K562 (cell line): ENCODE measurements around the gene BNIP3. TPM values are rescaled to one million over a fixed set of nuclear protein-coding genes. Genes with fewer than 3 reads are reported as not detected.
A peak's percentile ranks its signal among the peaks of the same experiment; 100 is the strongest.

ENCODE experiments used
- ATAC-seq: fragments of 200-7000 bp; cut with Tn5 transposase; 3 replicates; pipeline ENCODE4 v1.9.1; 2020; ENCODE audit warnings: moderate library complexity
- BruUV-seq: library from RNA; stranded (reverse); fragments of 400-500 nt; replicated peaks from 2 replicates; lab custom pipeline; 2021; lab: Mats Ljungman, UMichigan
- CTCF ChIA-PET: fragments of 300-600 bp; formaldehyde crosslinking; extraction: SDS; loops from one replicate; lab custom pipeline; 2021; ENCODE audit warnings: low intra/inter-chr PET ratio; lab: Yijun Ruan, JAX
- POLR2A ChIA-PET: fragments of 300-600, 350-650 bp; sonication (Branson Sonifier 250); formaldehyde crosslinking; extraction: SDS; loops from one replicate; lab custom pipeline; 2021; ENCODE audit warnings: antibody characterized with exemption, inconsistent platforms; lab: Yijun Ruan, JAX
- DNase-seq, 4 experiments: peaks; one replicate each; pipeline versions ENCODE4 v3.0.0 to v3.0.0-alpha.2; 2011 to 2018; ENCODE audit warnings: low spot score in 3 of 4, mixed read lengths in 3 of 4; ENCODE audit errors: extremely low read depth in 1 of 4
- FAIRE-seq: peaks from 2 replicates; lab custom pipeline; 2011; peaks lifted over from hg19 to GRCh38; lab: Jason Lieb, UNC
- H2AFZ ChIP-seq: 2 replicates; pipeline ENCODE4 v1.6.0; 2011; ENCODE audit warnings: low read depth, low read length, control low read depth, inconsistent platforms
- H3K27ac ChIP-seq: fragments of 200-600 bp; 3 replicates; pipeline ENCODE4 v1.8.0; 2011; ENCODE audit warnings: low read depth, mild to moderate bottlenecking, control low read depth, inconsistent platforms, low read length, moderate library complexity, mixed read lengths; ENCODE audit errors: extremely low read depth
- H3K27me3 ChIP-seq, 2 experiments: fragments of 300-600 bp in 1 of 2; 2 replicates in 1 of 2; 3 replicates in 1 of 2; pipeline versions ENCODE4 v1.6.0 to v1.8.0; 2011; ENCODE audit warnings: inconsistent platforms in 2 of 2, low read length in 2 of 2, mild to moderate bottlenecking in 1 of 2, mixed read lengths in 1 of 2, moderate library complexity in 1 of 2; ENCODE audit not compliant: control insufficient read depth in 2 of 2, insufficient read depth in 2 of 2
- H3K36me3 ChIP-seq: fragments of 300-600 bp; 3 replicates; pipeline ENCODE4 v1.8.0; 2011; ENCODE audit warnings: mild to moderate bottlenecking, low read length, inconsistent platforms; ENCODE audit not compliant: control insufficient read depth, insufficient read depth
- H3K4me1 ChIP-seq, 2 experiments: fragments of 200-600 bp in 1 of 2; replicated peaks in 1 of 2; 2 replicates in 1 of 2; 3 replicates in 1 of 2; pipeline versions ENCODE4 v1.5.1 to v1.8.0; 2011; ENCODE audit warnings: inconsistent platforms in 2 of 2, low read length in 2 of 2, mild to moderate bottlenecking in 1 of 2, mixed read lengths in 1 of 2, moderate library complexity in 1 of 2; ENCODE audit not compliant: control insufficient read depth in 2 of 2, insufficient read depth in 2 of 2
- H3K4me2 ChIP-seq: 2 replicates; pipeline ENCODE4 v1.6.1; 2011; ENCODE audit warnings: low read length, control low read depth, inconsistent platforms, mixed read lengths; ENCODE audit not compliant: insufficient read depth
- H3K4me3 ChIP-seq: fragments of 200-600 bp; sonication (generic), shearing (Covaris generic); 2 replicates; pipeline ENCODE4 v1.5.1; 2016; ENCODE audit warnings: control low read depth, inconsistent platforms
- H3K79me2 ChIP-seq: fragments of 200-600 bp; 3 replicates; pipeline ENCODE4 v1.8.0; 2011; ENCODE audit warnings: low read length, inconsistent platforms; ENCODE audit not compliant: control insufficient read depth, insufficient read depth
- H3K9ac ChIP-seq, 2 experiments: 2 replicates each; pipeline versions ENCODE4 v1.6.0 to v1.6.1; 2011; ENCODE audit warnings: low read depth in 2 of 2, low read length in 2 of 2, control low read depth in 1 of 2, inconsistent platforms in 1 of 2, mild to moderate bottlenecking in 1 of 2, mixed read lengths in 1 of 2; ENCODE audit not compliant: insufficient read depth in 1 of 2
- H3K9me1 ChIP-seq: one replicate; pipeline ENCODE4 v1.6.0; 2011; ENCODE audit warnings: inconsistent platforms, mild to moderate bottlenecking, low read length, moderate library complexity; ENCODE audit not compliant: control insufficient read depth, insufficient read depth
- H3K9me3 ChIP-seq: replicated peaks from 2 replicates; pipeline ENCODE4 v1.5.1; 2011; ENCODE audit warnings: low read depth, low read length, inconsistent platforms; ENCODE audit not compliant: control insufficient read depth, insufficient read depth
- H4K20me1 ChIP-seq: replicated peaks from 2 replicates; pipeline ENCODE4 v1.6.1; 2011; ENCODE audit warnings: low read length, inconsistent platforms, mixed read lengths; ENCODE audit not compliant: control insufficient read depth, insufficient read depth
- ARNT ChIP-seq, 2 experiments: fragments of 450-650 bp; IDR thresholded peaks; 2 replicates each; pipeline ENCODE4 v1.6.1; 2016; ENCODE audit warnings: mild to moderate bottlenecking in 1 of 2
- MXI1 ChIP-seq: IDR thresholded peaks from 2 replicates; pipeline ENCODE4 v1.6.1; 2011; ENCODE audit warnings: low read depth, mild to moderate bottlenecking, improper control_type of control experiment, low read length
- NFIC ChIP-seq: fragments of 450-650 bp; IDR thresholded peaks from 2 replicates; pipeline ENCODE4 v1.6.1; 2017; ENCODE audit warnings: mild to moderate bottlenecking, inconsistent platforms
- PCBP2 ChIP-seq: fragments of 200-400 bp; formaldehyde crosslinking; IDR thresholded peaks from 2 replicates; pipeline ENCODE4 v1.6.1; 2018; ENCODE audit warnings: low read length, low read depth, mild to moderate bottlenecking, moderate library complexity; ENCODE audit not compliant: poor library complexity, severe bottlenecking
- SIN3A ChIP-seq, 2 experiments: fragments of 150-350 bp in 1 of 2; IDR thresholded peaks; 2 replicates each; pipeline ENCODE4 v1.6.1; 2011 to 2016; ENCODE audit warnings: borderline replicate concordance in 2 of 2, low read depth in 2 of 2, low read length in 2 of 2, mild to moderate bottlenecking in 2 of 2, moderate library complexity in 2 of 2; ENCODE audit not compliant: control insufficient read depth in 1 of 2
- SLC30A9 ChIP-seq: fragments of 250-450 bp; sonication (Bioruptor Pico); IDR thresholded peaks from 2 replicates; pipeline ENCODE4 v1.8.0; 2022; ENCODE audit warnings: mild to moderate bottlenecking, moderate library complexity
- ZNF354B ChIP-seq: fragments of 250-450 bp; sonication (Bioruptor Pico); IDR thresholded peaks from 2 replicates; pipeline ENCODE4 v1.4.0; 2020
- ZNF41 ChIP-seq: fragments of 250-450 bp; sonication (Bioruptor Pico); conservative IDR thresholded peaks from 2 replicates; pipeline ENCODE4 v1.4.0; 2020; ENCODE audit warnings: mild to moderate bottlenecking
- WGBS: fragments of 100-300 bp; shearing (Covaris generic); methylation state at CpG from one replicate; pipeline ENCODE4 v1.1.6; 2016; ENCODE audit warnings: low coverage, mixed read lengths; ENCODE audit not compliant: insufficient coverage; ENCODE audit errors: missing lambda C conversion rate; 5-methylcytosine and 5-hydroxymethylcytosine counted together
- in situ Hi-C: fragments of 300-500 bp; cut with MboI; formaldehyde crosslinking; loops from 4 replicates; pipeline ENCODE4 v1.15.0; 2018; ENCODE audit warnings: inconsistent platforms, mixed read lengths
- intact Hi-C: fragments of 100-400 bp; cut with micrococcal nuclease; formaldehyde crosslinking; loops from 2 replicates; pipeline ENCODE4 v1.14.2; 2022
- polyA plus RNA-seq, 8 experiments: library from polyadenylated mRNA; depleted of rRNA in 4 of 8; stranded (reverse) in 5 of 8; unstranded in 3 of 8; fragments of >200 nt; fragmentation: Nextera tagmentation in 2 of 8; fragmentation: Illumina TruSeq in 1 of 8; extraction: Ambion mirVana in 2 of 8; extraction: Trizol in 1 of 8; gene quantifications; 2 replicates each; pipeline versions ENCODE4 v1.2.1 to v1.2.3, GENCODE V29; 2011 to 2014; ENCODE audit warnings: inconsistent platforms in 1 of 8, missing spikeins in 1 of 8
- total RNA-seq, 7 experiments: library from RNA; depleted of rRNA in 6 of 7; stranded (reverse); fragments of >200 nt in 6 of 7; fragmentation: Illumina TruSeq in 2 of 7; extraction: Trizol in 2 of 7; gene quantifications; 2 replicates each; pipeline versions ENCODE4 v1.2.1 to v1.2.3, GENCODE V29; 2011 to 2021; ENCODE audit warnings: low replicate concordance in 1 of 7
- TF ChIP-seq, protein P1 (sequence below): sonication (generic); IDR thresholded peaks from 2 replicates; pipeline ENCODE4 v1.6.1; 2016
- TF ChIP-seq, protein P2 (sequence below): fragments of 250-450 bp; sonication (Bioruptor Pico); IDR thresholded peaks from 2 replicates; pipeline ENCODE4 v1.8.0; 2021; ENCODE audit warnings: mild to moderate bottlenecking, moderate library complexity
- TF ChIP-seq, protein P3 (sequence below): fragments of 450-650 bp; IDR thresholded peaks from 2 replicates; pipeline ENCODE4 v1.6.1; 2017; ENCODE audit warnings: mild to moderate bottlenecking, moderate library complexity
- TF ChIP-seq, protein P4 (sequence below): sonication (generic); formaldehyde crosslinking; IDR thresholded peaks from 2 replicates; pipeline ENCODE4 v1.8.0; 2022; ENCODE audit warnings: missing genetic modification reagents, mild to moderate bottlenecking, moderate library complexity, borderline replicate concordance
- TF ChIP-seq, protein P5 (sequence below), 2 experiments: fragments of 450-650 bp; conservative IDR thresholded peaks; 2 replicates each; pipeline ENCODE4 v1.6.1; 2017; ENCODE audit warnings: mild to moderate bottlenecking in 2 of 2, moderate library complexity in 2 of 2
- TF ChIP-seq, protein P6 (sequence below): sonication (generic); formaldehyde crosslinking; IDR thresholded peaks from 2 replicates; pipeline ENCODE4 v1.8.0; 2022; ENCODE audit warnings: missing genetic modification reagents, mild to moderate bottlenecking, borderline replicate concordance

The BNIP3 gene
- total and polyA plus RNA-seq, 9 of the 15 experiments (the other 6 are each of a cell fraction or from before 2014, with no cell fraction given), result 9.2 to 119 (median 42.2) TPM

DNA sequence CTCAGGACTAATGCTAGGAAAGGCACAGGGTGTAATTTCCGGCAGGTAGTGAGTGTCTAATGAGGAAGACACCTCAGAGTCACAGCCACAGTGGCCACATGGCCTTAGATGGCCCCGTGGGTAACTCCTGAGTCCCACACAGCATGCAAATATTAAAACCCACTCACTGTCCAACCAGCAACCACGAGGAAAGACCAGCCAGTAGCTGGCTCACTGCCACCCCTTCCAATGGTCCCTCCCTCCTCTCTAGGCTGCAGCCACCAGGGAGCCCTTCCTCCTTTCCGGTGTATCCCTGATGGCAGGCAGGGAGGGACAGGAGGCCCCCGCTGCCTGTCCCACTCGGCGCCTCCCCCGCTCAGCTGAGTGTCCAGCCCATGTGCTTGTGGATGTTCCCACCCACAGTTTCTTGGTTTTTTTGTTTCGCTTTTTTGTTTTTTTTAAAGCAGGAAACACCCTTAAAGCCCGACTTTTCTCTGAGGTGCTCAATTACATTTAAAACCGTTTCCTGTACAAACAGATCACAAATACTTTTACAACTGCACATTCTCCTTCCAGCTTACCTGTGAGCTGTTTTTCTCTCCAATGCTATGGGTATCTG, 9.2 kb downstream of the BNIP3 start:
- H3K36me3 ChIP-seq, result peaks cover 85% of the 10 kb centered on the region; the same call in 2 of the 3 replicates
- H3K79me2 ChIP-seq, result peaks cover 58% of the 10 kb centered on the region
- H3K27ac ChIP-seq, result no peak overlapping the region
- peaks cover 4% of the 10 kb centered on the region for H3K9me1 ChIP-seq
- ChIA-PET CTCF (no interaction called here), POLR2A (interaction anchor here (0.9 to 1.3 kb wide), 2 partner anchors 10 to 29 kb away, joined by 3 to 5 read pairs; no protein-coding TSS in a partner anchor)
- no peak overlapping the region for H3K9ac ChIP-seq
- H3K9me3 ChIP-seq, result no peaks in the 10 kb centered on the region
- intact Hi-C loops, result no loop called here
- no peak for FAIRE-seq
- ATAC-seq, result peak; percentile 88
- H3K4me3 ChIP-seq, result no peak overlapping the region
- no peak overlapping the region for H3K4me2 ChIP-seq
- H4K20me1 ChIP-seq, result peaks cover 33% of the 10 kb centered on the region
- H3K4me1 ChIP-seq, result peaks cover 3 to 7% of the 10 kb centered on the region in 2 experiments; a peak in 4 of 5 replicates
- H3K27me3 ChIP-seq, result no peaks in the 10 kb centered on the region
- peak; percentile 35 to 54 (median 50) for DNase-seq
- 33% methylated on average over 10 of the region's 11 CpGs for WGBS
- no TSS peak for BruUV-seq
- in situ Hi-C loops, result no loop called here
- no peak overlapping the region for H2AFZ ChIP-seq
- TF ChIP-seq ZNF41 (CRISPR knock-in tag) (no peak), SIN3A (IDR thresholded peaks at IDR 0.05; ENCODE audit: borderline replicate concordance in 2 of 2, control insufficient read depth in 1 of 2, low read depth in 2 of 2, low read length in 2 of 2) (peak in 1 of 2 experiments; percentile 30; a peak in 1 of 4 replicates), ARNT (IDR thresholded peaks at IDR 0.05) (no peak), SLC30A9 (CRISPR knock-in tag) (no peak), MXI1 (no peak), NFIC (peak; percentile 60), PCBP2 (no peak), ZNF354B (CRISPR knock-in tag) (no peak)
- TF ChIP-seq, protein P1, sequence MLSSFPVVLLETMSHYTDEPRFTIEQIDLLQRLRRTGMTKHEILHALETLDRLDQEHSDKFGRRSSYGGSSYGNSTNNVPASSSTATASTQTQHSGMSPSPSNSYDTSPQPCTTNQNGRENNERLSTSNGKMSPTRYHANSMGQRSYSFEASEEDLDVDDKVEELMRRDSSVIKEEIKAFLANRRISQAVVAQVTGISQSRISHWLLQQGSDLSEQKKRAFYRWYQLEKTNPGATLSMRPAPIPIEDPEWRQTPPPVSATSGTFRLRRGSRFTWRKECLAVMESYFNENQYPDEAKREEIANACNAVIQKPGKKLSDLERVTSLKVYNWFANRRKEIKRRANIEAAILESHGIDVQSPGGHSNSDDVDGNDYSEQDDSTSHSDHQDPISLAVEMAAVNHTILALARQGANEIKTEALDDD, result no peak
- TF ChIP-seq, protein P2, sequence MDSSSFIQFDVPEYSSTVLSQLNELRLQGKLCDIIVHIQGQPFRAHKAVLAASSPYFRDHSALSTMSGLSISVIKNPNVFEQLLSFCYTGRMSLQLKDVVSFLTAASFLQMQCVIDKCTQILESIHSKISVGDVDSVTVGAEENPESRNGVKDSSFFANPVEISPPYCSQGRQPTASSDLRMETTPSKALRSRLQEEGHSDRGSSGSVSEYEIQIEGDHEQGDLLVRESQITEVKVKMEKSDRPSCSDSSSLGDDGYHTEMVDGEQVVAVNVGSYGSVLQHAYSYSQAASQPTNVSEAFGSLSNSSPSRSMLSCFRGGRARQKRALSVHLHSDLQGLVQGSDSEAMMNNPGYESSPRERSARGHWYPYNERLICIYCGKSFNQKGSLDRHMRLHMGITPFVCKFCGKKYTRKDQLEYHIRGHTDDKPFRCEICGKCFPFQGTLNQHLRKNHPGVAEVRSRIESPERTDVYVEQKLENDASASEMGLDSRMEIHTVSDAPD (CRISPR knock-in tag), result no peak
- TF ChIP-seq, protein P3, sequence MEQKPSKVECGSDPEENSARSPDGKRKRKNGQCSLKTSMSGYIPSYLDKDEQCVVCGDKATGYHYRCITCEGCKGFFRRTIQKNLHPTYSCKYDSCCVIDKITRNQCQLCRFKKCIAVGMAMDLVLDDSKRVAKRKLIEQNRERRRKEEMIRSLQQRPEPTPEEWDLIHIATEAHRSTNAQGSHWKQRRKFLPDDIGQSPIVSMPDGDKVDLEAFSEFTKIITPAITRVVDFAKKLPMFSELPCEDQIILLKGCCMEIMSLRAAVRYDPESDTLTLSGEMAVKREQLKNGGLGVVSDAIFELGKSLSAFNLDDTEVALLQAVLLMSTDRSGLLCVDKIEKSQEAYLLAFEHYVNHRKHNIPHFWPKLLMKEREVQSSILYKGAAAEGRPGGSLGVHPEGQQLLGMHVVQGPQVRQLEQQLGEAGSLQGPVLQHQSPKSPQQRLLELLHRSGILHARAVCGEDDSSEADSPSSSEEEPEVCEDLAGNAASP, result no peak
- TF ChIP-seq, protein P4, sequence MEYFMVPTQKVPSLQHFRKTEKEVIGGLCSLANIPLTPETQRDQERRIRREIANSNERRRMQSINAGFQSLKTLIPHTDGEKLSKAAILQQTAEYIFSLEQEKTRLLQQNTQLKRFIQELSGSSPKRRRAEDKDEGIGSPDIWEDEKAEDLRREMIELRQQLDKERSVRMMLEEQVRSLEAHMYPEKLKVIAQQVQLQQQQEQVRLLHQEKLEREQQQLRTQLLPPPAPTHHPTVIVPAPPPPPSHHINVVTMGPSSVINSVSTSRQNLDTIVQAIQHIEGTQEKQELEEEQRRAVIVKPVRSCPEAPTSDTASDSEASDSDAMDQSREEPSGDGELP, result peak; percentile 58
- TF ChIP-seq, protein P5, sequence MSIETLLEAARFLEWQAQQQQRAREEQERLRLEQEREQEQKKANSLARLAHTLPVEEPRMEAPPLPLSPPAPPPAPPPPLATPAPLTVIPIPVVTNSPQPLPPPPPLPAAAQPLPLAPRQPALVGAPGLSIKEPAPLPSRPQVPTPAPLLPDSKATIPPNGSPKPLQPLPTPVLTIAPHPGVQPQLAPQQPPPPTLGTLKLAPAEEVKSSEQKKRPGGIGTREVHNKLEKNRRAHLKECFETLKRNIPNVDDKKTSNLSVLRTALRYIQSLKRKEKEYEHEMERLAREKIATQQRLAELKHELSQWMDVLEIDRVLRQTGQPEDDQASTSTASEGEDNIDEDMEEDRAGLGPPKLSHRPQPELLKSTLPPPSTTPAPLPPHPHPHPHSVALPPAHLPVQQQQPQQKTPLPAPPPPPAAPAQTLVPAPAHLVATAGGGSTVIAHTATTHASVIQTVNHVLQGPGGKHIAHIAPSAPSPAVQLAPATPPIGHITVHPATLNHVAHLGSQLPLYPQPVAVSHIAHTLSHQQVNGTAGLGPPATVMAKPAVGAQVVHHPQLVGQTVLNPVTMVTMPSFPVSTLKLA (conservative IDR thresholded peaks at IDR 0.05), result peak; percentile 14 to 63; a peak in 2 of 4 replicates
- TF ChIP-seq, protein P6, sequence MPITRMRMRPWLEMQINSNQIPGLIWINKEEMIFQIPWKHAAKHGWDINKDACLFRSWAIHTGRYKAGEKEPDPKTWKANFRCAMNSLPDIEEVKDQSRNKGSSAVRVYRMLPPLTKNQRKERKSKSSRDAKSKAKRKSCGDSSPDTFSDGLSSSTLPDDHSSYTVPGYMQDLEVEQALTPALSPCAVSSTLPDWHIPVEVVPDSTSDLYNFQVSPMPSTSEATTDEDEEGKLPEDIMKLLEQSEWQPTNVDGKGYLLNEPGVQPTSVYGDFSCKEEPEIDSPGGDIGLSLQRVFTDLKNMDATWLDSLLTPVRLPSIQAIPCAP (CRISPR knock-in tag), result no peak
